Uterus (tissue), 2 donors: ENCODE results near the gene TDRD3.

ENCODE experiments used
- POLR2A ChIP-seq, 2 donors: fragments of 450-650 bp; IDR thresholded peaks; one replicate each; pipeline ENCODE4 v1.6.1; 2016; ENCODE audit warnings: antibody characterized with exemption in 2 of 2, mild to moderate bottlenecking in 1 of 2, moderate library complexity in 1 of 2
- TF ChIP-seq, protein P1 (sequence below), 4 experiments: fragments of 200-600 bp in 2 of 4; fragments of 450-650 bp in 2 of 4; sonication (generic) in 2 of 4; IDR thresholded peaks; one replicate each; pipeline ENCODE4 v1.5.1; 2016 to 2019; ENCODE audit warnings: antibody characterized with exemption in 4 of 4, mild to moderate bottlenecking in 2 of 4, moderate library complexity in 1 of 4

DNA sequence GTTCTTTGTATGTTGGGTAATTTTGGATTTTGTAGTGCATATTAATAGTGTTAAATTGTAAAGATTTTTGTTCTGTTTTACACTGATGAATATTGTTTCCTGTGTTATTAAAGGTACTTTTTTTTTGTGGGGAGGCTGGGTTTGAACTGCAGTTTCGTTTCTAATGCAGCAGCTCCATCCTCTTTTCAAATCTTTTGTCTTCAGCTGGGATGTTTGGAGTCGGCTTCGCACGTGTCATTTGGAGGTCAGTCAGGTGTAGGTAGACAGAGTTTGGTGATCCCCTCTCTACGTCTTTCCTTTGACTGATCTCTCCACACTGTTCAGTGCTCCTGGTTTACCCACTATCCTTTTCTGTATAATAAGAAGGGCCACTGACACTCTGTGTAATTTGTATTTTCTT lies 30.3 kb downstream of the TDRD3 start:
- TF ChIP-seq, protein P1, sequence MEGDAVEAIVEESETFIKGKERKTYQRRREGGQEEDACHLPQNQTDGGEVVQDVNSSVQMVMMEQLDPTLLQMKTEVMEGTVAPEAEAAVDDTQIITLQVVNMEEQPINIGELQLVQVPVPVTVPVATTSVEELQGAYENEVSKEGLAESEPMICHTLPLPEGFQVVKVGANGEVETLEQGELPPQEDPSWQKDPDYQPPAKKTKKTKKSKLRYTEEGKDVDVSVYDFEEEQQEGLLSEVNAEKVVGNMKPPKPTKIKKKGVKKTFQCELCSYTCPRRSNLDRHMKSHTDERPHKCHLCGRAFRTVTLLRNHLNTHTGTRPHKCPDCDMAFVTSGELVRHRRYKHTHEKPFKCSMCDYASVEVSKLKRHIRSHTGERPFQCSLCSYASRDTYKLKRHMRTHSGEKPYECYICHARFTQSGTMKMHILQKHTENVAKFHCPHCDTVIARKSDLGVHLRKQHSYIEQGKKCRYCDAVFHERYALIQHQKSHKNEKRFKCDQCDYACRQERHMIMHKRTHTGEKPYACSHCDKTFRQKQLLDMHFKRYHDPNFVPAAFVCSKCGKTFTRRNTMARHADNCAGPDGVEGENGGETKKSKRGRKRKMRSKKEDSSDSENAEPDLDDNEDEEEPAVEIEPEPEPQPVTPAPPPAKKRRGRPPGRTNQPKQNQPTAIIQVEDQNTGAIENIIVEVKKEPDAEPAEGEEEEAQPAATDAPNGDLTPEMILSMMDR (IDR thresholded peaks at IDR 0.05), result no peak
- no peak for TF ChIP-seq POLR2A (IDR thresholded peaks at IDR 0.05)
